Tibial nerve (tissue), 3 donors: ENCODE results near the gene NEMP2.

Experiments
- POLR2A ChIP-seq, 2 donors: fragments of 450-650 bp; IDR thresholded peaks; one replicate each; pipeline ENCODE4 v1.6.1; 2017; ENCODE audit warnings: antibody characterized with exemption in 2 of 2, mild to moderate bottlenecking in 2 of 2, moderate library complexity in 2 of 2
- TF ChIP-seq, protein P1 (sequence below), 5 experiments: fragments of 200-600 bp in 3 of 5; fragments of 450-650 bp in 2 of 5; sonication (generic) in 3 of 5; IDR thresholded peaks; one replicate each; pipeline ENCODE4 v1.5.1; 2016 to 2019; ENCODE audit warnings: antibody characterized with exemption in 5 of 5, mild to moderate bottlenecking in 3 of 5, moderate library complexity in 2 of 5

DNA sequence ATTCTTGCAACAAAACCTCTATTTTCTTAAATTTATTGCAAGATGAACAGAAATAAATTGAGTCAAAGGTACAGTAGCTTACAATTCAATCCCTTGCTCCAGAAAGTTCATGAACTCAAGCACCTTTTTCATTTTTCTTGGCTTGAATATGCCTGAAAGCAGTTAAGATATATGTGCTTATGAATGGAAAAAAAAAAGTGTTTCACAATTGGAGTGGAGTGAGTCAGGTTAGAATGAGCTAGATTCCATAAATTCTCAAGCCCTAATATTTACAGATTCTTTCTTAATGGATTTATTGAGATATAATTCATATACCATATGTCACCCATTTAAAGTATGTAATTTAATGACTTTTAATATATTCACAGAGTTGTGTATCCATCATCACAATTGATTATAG is 39.6 kb upstream of the NEMP2 start:
- TF ChIP-seq, protein P1, sequence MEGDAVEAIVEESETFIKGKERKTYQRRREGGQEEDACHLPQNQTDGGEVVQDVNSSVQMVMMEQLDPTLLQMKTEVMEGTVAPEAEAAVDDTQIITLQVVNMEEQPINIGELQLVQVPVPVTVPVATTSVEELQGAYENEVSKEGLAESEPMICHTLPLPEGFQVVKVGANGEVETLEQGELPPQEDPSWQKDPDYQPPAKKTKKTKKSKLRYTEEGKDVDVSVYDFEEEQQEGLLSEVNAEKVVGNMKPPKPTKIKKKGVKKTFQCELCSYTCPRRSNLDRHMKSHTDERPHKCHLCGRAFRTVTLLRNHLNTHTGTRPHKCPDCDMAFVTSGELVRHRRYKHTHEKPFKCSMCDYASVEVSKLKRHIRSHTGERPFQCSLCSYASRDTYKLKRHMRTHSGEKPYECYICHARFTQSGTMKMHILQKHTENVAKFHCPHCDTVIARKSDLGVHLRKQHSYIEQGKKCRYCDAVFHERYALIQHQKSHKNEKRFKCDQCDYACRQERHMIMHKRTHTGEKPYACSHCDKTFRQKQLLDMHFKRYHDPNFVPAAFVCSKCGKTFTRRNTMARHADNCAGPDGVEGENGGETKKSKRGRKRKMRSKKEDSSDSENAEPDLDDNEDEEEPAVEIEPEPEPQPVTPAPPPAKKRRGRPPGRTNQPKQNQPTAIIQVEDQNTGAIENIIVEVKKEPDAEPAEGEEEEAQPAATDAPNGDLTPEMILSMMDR (IDR thresholded peaks at IDR 0.05), result no peak
- no peak for TF ChIP-seq POLR2A (IDR thresholded peaks at IDR 0.05)
